GM12878 (cell line): ENCODE data around the gene CRKL. TPM values are rescaled to one million over a fixed set of nuclear protein-coding genes. Genes with fewer than 3 reads are reported as not detected.

Experiments
- ATAC-seq: fragments of 200-7000 bp; cut with Tn5 transposase; 3 replicates; pipeline ENCODE4 v1.9.1; 2020; ENCODE audit warnings: mild to moderate bottlenecking, moderate library complexity
- BruUV-seq: library from RNA; stranded (reverse); fragments of 400-500 nt; replicated peaks from 2 replicates; lab custom pipeline; 2021; lab: Mats Ljungman, UMichigan
- CTCF ChIA-PET: fragments of 300-600 bp; sonication (Branson Sonifier 250); formaldehyde crosslinking; extraction: SDS; loops from one replicate; lab custom pipeline; 2021; ENCODE audit warnings: inconsistent platforms; lab: Yijun Ruan, JAX
- POLR2A ChIA-PET: fragments of 350-600 bp; formaldehyde crosslinking; extraction: SDS; loops from one replicate; lab custom pipeline; 2021; ENCODE audit warnings: inconsistent platforms; lab: Charles Lee
- RAD21 ChIA-PET: fragments of 300-600 bp; sonication (Branson Sonifier 250); formaldehyde crosslinking; loops from one replicate; lab custom pipeline; 2023; ENCODE audit warnings: antibody characterized with exemption; ENCODE audit not compliant: unreplicated experiment; lab: Charles Lee
- SMC1A ChIA-PET: fragments of 300-600 bp; sonication (Branson Sonifier 250); formaldehyde crosslinking; loops from one replicate; lab custom pipeline; 2023; ENCODE audit not compliant: unreplicated experiment, uncharacterized antibody; lab: Charles Lee
- DNase-seq: peaks from one replicate; pipeline ENCODE4 v3.0.0-alpha.2; 2011; ENCODE audit warnings: low read depth, low spot score
- FAIRE-seq: peaks from 3 replicates; lab custom pipeline; 2011; peaks lifted over from hg19 to GRCh38; lab: Jason Lieb, UNC
- H2AFZ ChIP-seq: 2 replicates; pipeline ENCODE4 v1.6.0; 2011; ENCODE audit warnings: low read depth, low read length, control low read depth; ENCODE audit not compliant: control insufficient read depth
- H3K27ac ChIP-seq: 2 replicates; pipeline ENCODE4 v1.5.1; 2011; ENCODE audit warnings: control low read depth; ENCODE audit not compliant: control insufficient read depth, insufficient read depth
- H3K27me3 ChIP-seq, 2 experiments: replicated peaks in 1 of 2; 2 replicates each; pipeline versions ENCODE4 v1.6.0 to v1.6.1; 2011; ENCODE audit warnings: low read length in 1 of 2; ENCODE audit not compliant: control insufficient read depth in 2 of 2, insufficient read depth in 2 of 2
- H3K36me3 ChIP-seq, 2 experiments: 2 replicates each; pipeline ENCODE4 v1.5.1; 2011; ENCODE audit warnings: low read length in 1 of 2; ENCODE audit not compliant: control insufficient read depth in 2 of 2, insufficient read depth in 2 of 2
- H3K4me1 ChIP-seq: 2 replicates; pipeline ENCODE4 v1.6.1; 2011; ENCODE audit warnings: mild to moderate bottlenecking, low read length, moderate library complexity, mixed read lengths; ENCODE audit not compliant: control insufficient read depth, insufficient read depth
- H3K4me2 ChIP-seq: 2 replicates; pipeline ENCODE4 v1.6.0; 2011; ENCODE audit warnings: control low read depth; ENCODE audit not compliant: control insufficient read depth, insufficient read depth
- H3K4me3 ChIP-seq: fragments of 200-600 bp; sonication (generic); 2 replicates; pipeline ENCODE4 v1.5.1; 2016
- H3K79me2 ChIP-seq: 2 replicates; pipeline ENCODE4 v1.6.0; 2011; ENCODE audit warnings: low read length; ENCODE audit not compliant: control insufficient read depth, insufficient read depth
- H3K9ac ChIP-seq: 2 replicates; pipeline ENCODE4 v1.8.0; 2011; ENCODE audit warnings: low read length, control low read depth, mixed read lengths; ENCODE audit not compliant: control insufficient read depth, insufficient read depth
- H3K9me3 ChIP-seq: replicated peaks from 3 replicates; pipeline ENCODE4 v1.5.1; 2011; ENCODE audit warnings: mild to moderate bottlenecking, low read length; ENCODE audit not compliant: control insufficient read depth, insufficient read depth
- H4K20me1 ChIP-seq: 2 replicates; pipeline ENCODE4 v1.6.0; 2011; ENCODE audit not compliant: control insufficient read depth, insufficient read depth
- CHD2 ChIP-seq: IDR thresholded peaks from 2 replicates; pipeline ENCODE4 v1.6.1; 2011; ENCODE audit warnings: low read depth, low read length, improper control_type of control experiment, borderline replicate concordance
- NR2C1 ChIP-seq: fragments of 450-650 bp; IDR thresholded peaks from 2 replicates; pipeline ENCODE4 v1.6.1; 2017; ENCODE audit warnings: antibody characterized with exemption, mild to moderate bottlenecking, moderate library complexity
- PAX8 ChIP-seq: fragments of 450-650 bp; IDR thresholded peaks from 2 replicates; pipeline ENCODE4 v1.6.1; 2017; ENCODE audit warnings: mild to moderate bottlenecking, moderate library complexity
- PKNOX1 ChIP-seq: fragments of 450-650 bp; IDR thresholded peaks from 2 replicates; pipeline ENCODE4 v1.6.1; 2016; ENCODE audit warnings: mild to moderate bottlenecking
- PRDM15 ChIP-seq: fragments of 450-650 bp; formaldehyde crosslinking; IDR thresholded peaks from 2 replicates; pipeline ENCODE4 v1.4.0; 2020; ENCODE audit warnings: mild to moderate bottlenecking, moderate library complexity
- RELA ChIP-seq: fragments of 450-650 bp; IDR thresholded peaks from 2 replicates; pipeline ENCODE4 v1.8.0; 2014; ENCODE audit warnings: borderline replicate concordance; ENCODE audit not compliant: partially characterized antibody
- SRF ChIP-seq, 2 experiments: IDR thresholded peaks; 2 replicates each; pipeline ENCODE4 v1.6.1; 2011; ENCODE audit warnings: low read depth in 2 of 2, low read length in 2 of 2, mild to moderate bottlenecking in 1 of 2, moderate library complexity in 1 of 2
- USF2 ChIP-seq: IDR thresholded peaks from 2 replicates; pipeline ENCODE4 v1.6.1; 2011; ENCODE audit warnings: low read depth, low read length, improper control_type of control experiment, borderline replicate concordance
- WRNIP1 ChIP-seq: IDR thresholded peaks from 2 replicates; pipeline ENCODE4 v1.6.1; 2011; ENCODE audit warnings: low read depth, low read length, improper control_type of control experiment, borderline replicate concordance
- ZNF217 ChIP-seq: fragments of 450-650 bp; IDR thresholded peaks from 2 replicates; pipeline ENCODE4 v1.6.1; 2017; ENCODE audit warnings: antibody characterized with exemption, mild to moderate bottlenecking
- WGBS: methylation state at CpG from one replicate; pipeline ENCODE4 v1.1.6; 2016; ENCODE audit warnings: low lambda C conversion rate; ENCODE audit not compliant: insufficient replicate concordance, insufficient coverage; ENCODE audit errors: missing lambda C conversion rate; 5-methylcytosine and 5-hydroxymethylcytosine counted together
- in situ Hi-C: fragments of 300-500 bp; cut with MboI; formaldehyde crosslinking; loops from 9 replicates; pipeline ENCODE4 v1.14.3; 2018; ENCODE audit warnings: mixed read lengths
- intact Hi-C: fragments of 100-400 bp; cut with micrococcal nuclease; formaldehyde crosslinking; loops from one replicate; pipeline ENCODE4 v1.14.2; 2022; ENCODE audit not compliant: unreplicated experiment
- polyA plus RNA-seq, 11 experiments: library from polyadenylated mRNA; depleted of rRNA in 4 of 11; unstranded in 6 of 11; stranded (reverse) in 5 of 11; fragments of >200 nt; fragmentation: Nextera tagmentation in 4 of 11; fragmentation: Illumina TruSeq in 1 of 11; extraction: Ambion mirVana in 4 of 11; extraction: Trizol in 1 of 11; gene quantifications; 1 replicate in 1 of 11; 2 replicates in 10 of 11; pipeline versions ENCODE4 v1.2.1 to v1.2.3, GENCODE V29; 2011 to 2016; ENCODE audit warnings: inconsistent platforms in 2 of 11, missing spikeins in 2 of 11, low read depth in 1 of 11
- total RNA-seq, 4 experiments: library from RNA; depleted of rRNA in 3 of 4; stranded (reverse); fragments of >200 nt in 3 of 4; fragmentation: Illumina TruSeq in 1 of 4; extraction: Trizol in 1 of 4; gene quantifications; 2 replicates each; pipeline versions ENCODE4 v1.2.1 to v1.2.3, GENCODE V29; 2013 to 2021
- TF ChIP-seq, protein P1 (sequence below): fragments of 150-350 bp; IDR thresholded peaks from 2 replicates; pipeline ENCODE4 v1.6.1; 2016; ENCODE audit warnings: low read depth, low read length

The CRKL gene
- total and polyA plus RNA-seq, 10 of the 15 experiments (the other 5 are each of a cell fraction or from before 2014, with no cell fraction given): 12.6 to 61.2 (median 32.7) TPM

- Histone ChIP-seq H3K4me3 (peak overlapping the region; percentile 28), H3K36me3 (peaks cover 1 to 4% of the 10 kb centered on the region in 2 experiments; a peak in 3 of 4 replicates), H3K27ac (no peak overlapping the region), H3K79me2 (peaks cover 97% of the 10 kb centered on the region), H3K27me3 (no peaks in the 10 kb centered on the region), H3K9ac (no peak overlapping the region; the same call in 1 of the 2 replicates), H2AFZ (no peak overlapping the region), H4K20me1 (peaks cover 5% of the 10 kb centered on the region), H3K4me1 (peaks cover 17% of the 10 kb centered on the region), H3K9me3 (no peaks in the 10 kb centered on the region), H3K4me2 (peak overlapping the region; percentile 62)
- POLR2A ChIA-PET: interaction anchor here (1.1 kb wide), 1 partner anchor 9 kb away, joined by 3 read pairs; no protein-coding TSS in a partner anchor
- ATAC-seq (no peak), FAIRE-seq (no peak), DNase-seq (no peak)
- in situ Hi-C loops (no loop called here), intact Hi-C loops (no loop called here)
- 65% methylated on average over 3 of the region's 3 CpGs for WGBS
- no TSS peak for BruUV-seq
- CTCF ChIA-PET: interaction anchor here (0.9 to 1.5 kb wide), 3 partner anchors 16 to 80 kb away, joined by 3 read pairs; no protein-coding TSS in a partner anchor
- SMC1A ChIA-PET: interaction anchor here (0.6 kb wide), 1 partner anchor 177 kb away, joined by 3 read pairs; no protein-coding TSS in a partner anchor
- RAD21 ChIA-PET: interaction anchor here (1.1 kb wide), 1 partner anchor 35 kb away, joined by 3 read pairs; no protein-coding TSS in a partner anchor
- no peak for TF ChIP-seq SRF (IDR thresholded peaks at IDR 0.05; ENCODE audit: low read depth in 2 of 2, low read length in 2 of 2)
- TF ChIP-seq NR2C1: no peak
- TF ChIP-seq CHD2: no peak
- TF ChIP-seq RELA: no peak
- no peak for TF ChIP-seq ZNF217
- TF ChIP-seq PKNOX1: no peak
- no peak for TF ChIP-seq PAX8
- TF ChIP-seq, protein P1, sequence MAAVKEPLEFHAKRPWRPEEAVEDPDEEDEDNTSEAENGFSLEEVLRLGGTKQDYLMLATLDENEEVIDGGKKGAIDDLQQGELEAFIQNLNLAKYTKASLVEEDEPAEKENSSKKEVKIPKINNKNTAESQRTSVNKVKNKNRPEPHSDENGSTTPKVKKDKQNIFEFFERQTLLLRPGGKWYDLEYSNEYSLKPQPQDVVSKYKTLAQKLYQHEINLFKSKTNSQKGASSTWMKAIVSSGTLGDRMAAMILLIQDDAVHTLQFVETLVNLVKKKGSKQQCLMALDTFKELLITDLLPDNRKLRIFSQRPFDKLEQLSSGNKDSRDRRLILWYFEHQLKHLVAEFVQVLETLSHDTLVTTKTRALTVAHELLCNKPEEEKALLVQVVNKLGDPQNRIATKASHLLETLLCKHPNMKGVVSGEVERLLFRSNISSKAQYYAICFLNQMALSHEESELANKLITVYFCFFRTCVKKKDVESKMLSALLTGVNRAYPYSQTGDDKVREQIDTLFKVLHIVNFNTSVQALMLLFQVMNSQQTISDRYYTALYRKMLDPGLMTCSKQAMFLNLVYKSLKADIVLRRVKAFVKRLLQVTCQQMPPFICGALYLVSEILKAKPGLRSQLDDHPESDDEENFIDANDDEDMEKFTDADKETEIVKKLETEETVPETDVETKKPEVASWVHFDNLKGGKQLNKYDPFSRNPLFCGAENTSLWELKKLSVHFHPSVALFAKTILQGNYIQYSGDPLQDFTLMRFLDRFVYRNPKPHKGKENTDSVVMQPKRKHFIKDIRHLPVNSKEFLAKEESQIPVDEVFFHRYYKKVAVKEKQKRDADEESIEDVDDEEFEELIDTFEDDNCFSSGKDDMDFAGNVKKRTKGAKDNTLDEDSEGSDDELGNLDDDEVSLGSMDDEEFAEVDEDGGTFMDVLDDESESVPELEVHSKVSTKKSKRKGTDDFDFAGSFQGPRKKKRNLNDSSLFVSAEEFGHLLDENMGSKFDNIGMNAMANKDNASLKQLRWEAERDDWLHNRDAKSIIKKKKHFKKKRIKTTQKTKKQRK: no peak
- TF ChIP-seq WRNIP1: no peak
- no peak for TF ChIP-seq PRDM15 (CRISPR knock-in tag)
- no peak for TF ChIP-seq USF2
Observed at GRCh38 chr22:20922141-20922751, 5.0 kb downstream of the CRKL start.
